H9 (cell line): ENCODE data around the gene SNX4. TPM values are rescaled to one million over a fixed set of nuclear protein-coding genes. Genes with fewer than 3 reads are reported as not detected.

Experiments
- DNase-seq: peaks from one replicate; pipeline ENCODE4 v3.0.0-alpha.2; 2017
- H2AFZ ChIP-seq: one replicate; pipeline ENCODE4 v1.6.1; 2013; ENCODE audit warnings: mild to moderate bottlenecking, low read length, control low read depth, moderate library complexity
- H2AK5ac ChIP-seq: 2 replicates; pipeline ENCODE4 v1.6.1; 2013; ENCODE audit warnings: low read length, control low read depth, mixed read lengths; ENCODE audit not compliant: insufficient read length
- H2BK120ac ChIP-seq: one replicate; pipeline ENCODE4 v1.6.1; 2013; ENCODE audit warnings: low read depth, mild to moderate bottlenecking, low read length, control low read depth, inconsistent platforms; ENCODE audit not compliant: poor library complexity, severe bottlenecking
- H2BK12ac ChIP-seq: 2 replicates; pipeline ENCODE4 v1.6.1; 2013; ENCODE audit warnings: low read length, control low read depth, mixed read lengths, low read depth; ENCODE audit not compliant: insufficient read length
- H2BK15ac ChIP-seq: 2 replicates; pipeline ENCODE4 v1.6.1; 2013; ENCODE audit warnings: low read depth, low read length, control low read depth
- H2BK20ac ChIP-seq: one replicate; pipeline ENCODE4 v1.6.1; 2013; ENCODE audit warnings: low read depth, mild to moderate bottlenecking, low read length, control low read depth, inconsistent platforms; ENCODE audit not compliant: poor library complexity, severe bottlenecking
- H2BK5ac ChIP-seq: 2 replicates; pipeline ENCODE4 v1.6.1; 2013; ENCODE audit warnings: low read length, control low read depth, mixed read lengths; ENCODE audit not compliant: insufficient read length
- H3K14ac ChIP-seq: 2 replicates; pipeline ENCODE4 v1.6.1; 2013; ENCODE audit warnings: low read length, control low read depth; ENCODE audit not compliant: insufficient read depth
- H3K18ac ChIP-seq: 2 replicates; pipeline ENCODE4 v1.6.1; 2013; ENCODE audit warnings: low read depth, mild to moderate bottlenecking, mixed read lengths, low read length, control low read depth; ENCODE audit not compliant: insufficient read length
- H3K23ac ChIP-seq: 2 replicates; pipeline ENCODE4 v1.6.1; 2013; ENCODE audit warnings: low read length, control low read depth, mixed read lengths, low read depth; ENCODE audit not compliant: insufficient read length
- H3K23me2 ChIP-seq: 2 replicates; pipeline ENCODE4 v1.6.1; 2013; ENCODE audit warnings: low read depth, mild to moderate bottlenecking, mixed read lengths, low read length, control low read depth; ENCODE audit not compliant: insufficient read length, poor library complexity, severe bottlenecking
- H3K27ac ChIP-seq: 2 replicates; pipeline ENCODE4 v1.5.1; 2013; ENCODE audit warnings: low read length, control low read depth, mixed read lengths, low read depth; ENCODE audit not compliant: insufficient read length
- H3K27me3 ChIP-seq: 2 replicates; pipeline ENCODE4 v1.6.1; 2013; ENCODE audit warnings: low read length, control low read depth, inconsistent platforms; ENCODE audit not compliant: insufficient read depth
- H3K4ac ChIP-seq: 2 replicates; pipeline ENCODE4 v1.6.1; 2013; ENCODE audit warnings: low read depth, mild to moderate bottlenecking, control low read depth, inconsistent platforms, low read length, moderate library complexity
- H3K4me1 ChIP-seq: 2 replicates; pipeline ENCODE4 v1.6.1; 2013; ENCODE audit warnings: low read length, control low read depth, inconsistent platforms; ENCODE audit not compliant: insufficient read depth
- H3K4me2 ChIP-seq: 2 replicates; pipeline ENCODE4 v1.6.1; 2013; ENCODE audit warnings: low read length, control low read depth, mixed read lengths; ENCODE audit not compliant: insufficient read length, insufficient read depth
- H3K56ac ChIP-seq: 2 replicates; pipeline ENCODE4 v1.6.1; 2013; ENCODE audit warnings: low read depth, mild to moderate bottlenecking, mixed read lengths, low read length, control low read depth; ENCODE audit not compliant: insufficient read length
- H3K79me1 ChIP-seq: 2 replicates; pipeline ENCODE4 v1.6.1; 2013; ENCODE audit warnings: low read depth, mild to moderate bottlenecking, moderate library complexity, low read length, control low read depth, inconsistent platforms; ENCODE audit not compliant: insufficient read depth, poor library complexity, severe bottlenecking
- H3K79me2 ChIP-seq: 2 replicates; pipeline ENCODE4 v1.6.1; 2013; ENCODE audit warnings: low read length, control low read depth, inconsistent platforms; ENCODE audit not compliant: insufficient read depth
- H3K9ac ChIP-seq: 2 replicates; pipeline ENCODE4 v1.6.1; 2013; ENCODE audit warnings: low read length, control low read depth, mixed read lengths; ENCODE audit not compliant: insufficient read length; ENCODE audit errors: extremely low read depth
- H3K9me3 ChIP-seq: one replicate; pipeline ENCODE4 v1.6.1; 2013; ENCODE audit warnings: low read depth, low read length, inconsistent platforms; ENCODE audit not compliant: control insufficient read depth
- H3T11ph ChIP-seq: one replicate; pipeline ENCODE4 v1.6.1; 2013; ENCODE audit warnings: mild to moderate bottlenecking, low read length, control low read depth, inconsistent platforms
- H4K20me1 ChIP-seq: one replicate; pipeline ENCODE4 v1.6.1; 2013; ENCODE audit not compliant: control insufficient read depth, insufficient read length, insufficient read depth
- H4K5ac ChIP-seq: 2 replicates; pipeline ENCODE4 v1.6.1; 2013; ENCODE audit warnings: low read depth, mild to moderate bottlenecking, mixed read lengths, low read length, control low read depth; ENCODE audit not compliant: insufficient read length
- H4K8ac ChIP-seq: replicated peaks from 2 replicates; pipeline ENCODE4 v1.6.1; 2013; ENCODE audit warnings: low read length, control low read depth, mixed read lengths, low read depth; ENCODE audit not compliant: insufficient read length
- H4K91ac ChIP-seq: 2 replicates; pipeline ENCODE4 v1.6.1; 2013; ENCODE audit warnings: low read depth, mild to moderate bottlenecking, moderate library complexity, mixed read lengths, low read length, control low read depth; ENCODE audit not compliant: insufficient read length
- H3K27ac Mint-ChIP-seq, 3 experiments: 2 replicates in 2 of 3; 3 replicates in 1 of 3; pipeline ENCODE4 v1.8.0; 2020 to 2021; ENCODE audit warnings: mixed read lengths in 3 of 3, mild to moderate bottlenecking in 1 of 3, moderate library complexity in 1 of 3
- H3K27me3 Mint-ChIP-seq: 2 replicates; pipeline ENCODE4 v1.8.0; 2021; ENCODE audit warnings: low read depth, mild to moderate bottlenecking, moderate library complexity, mixed read lengths
- H3K36me3 Mint-ChIP-seq, 3 experiments: 2 replicates in 2 of 3; 3 replicates in 1 of 3; pipeline ENCODE4 v1.8.0; 2020 to 2021; ENCODE audit warnings: low read depth in 3 of 3, mixed read lengths in 3 of 3; ENCODE audit not compliant: insufficient read depth in 1 of 3
- H3K4me1 Mint-ChIP-seq, 2 experiments: 2 replicates each; pipeline ENCODE4 v1.8.0; 2020; ENCODE audit warnings: mixed read lengths in 2 of 2
- H3K4me3 Mint-ChIP-seq, 2 experiments: 2 replicates in 1 of 2; 3 replicates in 1 of 2; pipeline ENCODE4 v1.8.0; 2020 to 2021; ENCODE audit warnings: mild to moderate bottlenecking in 2 of 2, mixed read lengths in 2 of 2, moderate library complexity in 1 of 2
- H3K9me3 Mint-ChIP-seq, 2 experiments: 2 replicates in 1 of 2; 3 replicates in 1 of 2; pipeline ENCODE4 v1.8.0; 2020; ENCODE audit warnings: mild to moderate bottlenecking in 2 of 2, mixed read lengths in 2 of 2, moderate library complexity in 1 of 2
- CTCF ChIP-seq: fragments of 200-600 bp; sonication (generic); conservative IDR thresholded peaks from 3 replicates; pipeline ENCODE4 v1.8.0; 2021; ENCODE audit warnings: antibody characterized with exemption, mild to moderate bottlenecking
- WGBS: extraction: QIAGEN DNeasy Blood & Tissue Kit; methylation state at CpG from one replicate; pipeline ENCODE4 v1.1.7; 2013; ENCODE audit warnings: missing lambda C conversion rate, low lambda C conversion rate, mixed read lengths; ENCODE audit not compliant: insufficient read length; ENCODE audit errors: extremely low coverage; 5-methylcytosine and 5-hydroxymethylcytosine counted together
- total RNA-seq: library from RNA; stranded (reverse); gene quantifications from 2 replicates; pipeline ENCODE4 v1.2.1, GENCODE V29; 2021

SNX4 gene
- total RNA-seq, 1 experiment from 2014 or later = 29.5 TPM

GRCh38 chr3:125556314-125556713, 36.3 kb upstream of the SNX4 start:
- H3K56ac ChIP-seq = no peak overlapping the region
- Mint-ChIP-seq H3K36me3 (peaks cover 4 to 36% (median 16%) of the 10 kb centered on the region in 3 experiments; a peak in 6 of 7 replicates), H3K9me3 (no peaks in the 10 kb centered on the region), H3K27ac (0 out of 7 replicates have a peak overlapping the region, but pooled peaks of 1 of the 3 experiments have one; percentile 8), H3K4me1 (no peaks in the 10 kb centered on the region), H3K27me3 (no peaks in the 10 kb centered on the region), H3K4me3 (no peak overlapping the region)
- H4K8ac ChIP-seq = no peak overlapping the region
- no peak overlapping the region for H3K14ac ChIP-seq
- H3K27ac ChIP-seq = no peak overlapping the region
- no peak overlapping the region for H2AK5ac ChIP-seq
- H3K4me1 ChIP-seq = no peaks in the 10 kb centered on the region
- H2BK15ac ChIP-seq = no peak overlapping the region
- no peak overlapping the region for H3K9ac ChIP-seq
- H2BK120ac ChIP-seq = no peak overlapping the region
- H3T11ph ChIP-seq = no peak overlapping the region
- H3K4ac ChIP-seq = no peak overlapping the region
- H3K79me2 ChIP-seq = no peaks in the 10 kb centered on the region
- H3K9me3 ChIP-seq = no peaks in the 10 kb centered on the region
- no peaks in the 10 kb centered on the region for H3K27me3 ChIP-seq
- no peak for DNase-seq
- H2BK20ac ChIP-seq = no peak overlapping the region
- TF ChIP-seq CTCF = no peak
- H3K23ac ChIP-seq = no peak overlapping the region
- H2AFZ ChIP-seq = no peak overlapping the region
- H3K18ac ChIP-seq = no peak overlapping the region
- H2BK5ac ChIP-seq = no peak overlapping the region
- no peaks in the 10 kb centered on the region for H3K23me2 ChIP-seq
- no peak overlapping the region for H4K91ac ChIP-seq
- H4K20me1 ChIP-seq = no peaks in the 10 kb centered on the region
- WGBS = no CpG with 5 or more reads among the region's 1 CpG
- H4K5ac ChIP-seq = no peak overlapping the region
- H3K4me2 ChIP-seq = no peak overlapping the region
- no peak overlapping the region for H2BK12ac ChIP-seq
- no peaks in the 10 kb centered on the region for H3K79me1 ChIP-seq
